EH (cell line): ENCODE measurements around the gene CTNNBL1.
"Not testable (repeated sequence)": the region's sequence is repeated elsewhere in the genome, so short reads cannot be mapped to it uniquely, and the experiment has no call there.

Source experiments
- DNase-seq: peaks from one replicate; pipeline ENCODE4 v3.0.0-alpha.2; 2015; ENCODE audit warnings: low read depth

CTNNBL1 gene

GRCh38 chr20:37852666-37853065, 158.8 kb downstream of the CTNNBL1 start:
- DNase-seq: peak; percentile 4

- DNase-seq: no peak
These were observed 160.1 kb downstream of the CTNNBL1 start for GRCh38 chr20:37853823-37854375.

DNA sequence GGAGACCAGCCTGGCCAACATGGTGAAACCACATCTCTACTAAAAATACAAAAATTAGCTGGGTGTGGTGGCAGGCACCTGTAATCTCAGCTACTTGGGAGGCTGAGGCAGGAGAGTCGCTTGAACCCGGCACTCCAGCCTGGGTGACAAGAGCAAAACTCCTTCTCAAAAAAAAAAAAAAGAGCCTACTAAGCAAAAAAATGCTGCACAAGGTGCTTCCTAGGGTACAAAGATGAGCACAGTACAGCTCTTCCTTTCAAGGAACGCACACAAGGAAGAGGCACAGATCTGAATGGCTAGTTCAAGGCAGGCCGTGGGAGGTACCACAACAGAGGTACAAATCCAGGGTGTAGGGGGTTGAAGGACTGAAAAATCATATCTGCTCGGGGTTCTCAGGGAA, 162.2 kb downstream of the CTNNBL1 start:
- not testable (repeated sequence) for DNase-seq

- DNase-seq: peak; percentile 83
These were observed 163.3 kb downstream of the CTNNBL1 start for GRCh38 chr20:37856932-37857660.

DNA sequence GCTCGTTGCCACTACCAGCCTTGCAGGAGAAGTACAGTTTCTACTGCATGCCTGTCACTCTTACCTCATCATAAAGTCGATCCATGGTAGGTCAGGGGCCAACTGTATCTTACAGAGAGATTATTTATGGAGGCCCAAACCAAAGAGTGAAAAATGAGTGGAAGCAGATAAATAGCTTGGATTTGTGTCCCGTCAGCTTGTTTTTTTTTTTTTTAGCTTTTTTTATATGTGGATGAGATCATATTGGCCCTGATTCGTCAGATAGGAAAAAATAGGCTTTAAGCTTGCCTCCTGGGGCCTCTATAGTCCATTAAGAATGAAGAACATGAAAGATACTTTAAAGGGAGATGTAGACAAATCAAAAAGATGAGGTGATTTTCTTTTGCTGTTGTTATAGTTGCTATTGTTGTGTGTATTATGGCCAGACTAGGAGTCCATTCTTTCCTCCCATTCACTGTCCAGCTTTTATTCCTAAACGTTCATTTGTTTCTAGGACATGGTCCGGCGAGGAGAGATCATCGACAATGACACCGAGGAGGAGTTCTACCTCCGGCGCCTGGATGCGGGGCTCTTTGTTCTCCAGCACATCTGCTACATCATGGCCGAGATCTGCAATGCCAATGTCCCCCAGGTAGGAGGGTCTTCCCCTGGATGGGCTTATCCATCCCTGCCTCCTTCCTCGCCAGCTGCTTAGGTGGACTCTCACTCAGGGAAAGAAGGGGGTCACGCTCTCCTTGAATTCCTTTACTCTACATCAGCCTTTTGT, 165.8 kb downstream of the CTNNBL1 start:
- no peak for DNase-seq

- DNase-seq: no peak
These were observed 169.5 kb downstream of the CTNNBL1 start for GRCh38 chr20:37863289-37863688.

DNA sequence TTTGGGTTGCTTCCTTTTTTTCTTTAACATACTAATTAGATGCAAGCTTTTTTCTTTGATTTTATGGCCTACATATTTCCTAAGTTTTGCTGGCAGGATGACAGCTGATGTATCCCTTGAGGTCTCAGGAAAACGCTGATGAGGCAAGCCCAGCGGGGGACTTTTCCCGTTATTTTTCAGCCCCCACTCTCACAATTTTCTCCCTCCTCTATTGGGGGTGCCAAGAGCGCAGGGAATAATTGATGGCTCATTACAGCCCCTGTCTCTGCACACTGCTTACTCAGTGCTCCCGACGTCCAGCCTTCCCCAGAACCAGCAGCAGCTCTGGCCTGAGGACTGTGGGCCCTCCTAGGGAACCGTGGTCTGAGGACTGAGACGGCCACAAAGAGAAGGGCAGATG, 170.5 kb downstream of the CTNNBL1 start:
- no peak for DNase-seq

- DNase-seq: no peak
These were observed 172.2 kb downstream of the CTNNBL1 start for GRCh38 chr20:37866051-37866450.

GRCh38 chr20:37867289-37868195, 173.7 kb downstream of the CTNNBL1 start:
- DNase-seq: no peak

DNA sequence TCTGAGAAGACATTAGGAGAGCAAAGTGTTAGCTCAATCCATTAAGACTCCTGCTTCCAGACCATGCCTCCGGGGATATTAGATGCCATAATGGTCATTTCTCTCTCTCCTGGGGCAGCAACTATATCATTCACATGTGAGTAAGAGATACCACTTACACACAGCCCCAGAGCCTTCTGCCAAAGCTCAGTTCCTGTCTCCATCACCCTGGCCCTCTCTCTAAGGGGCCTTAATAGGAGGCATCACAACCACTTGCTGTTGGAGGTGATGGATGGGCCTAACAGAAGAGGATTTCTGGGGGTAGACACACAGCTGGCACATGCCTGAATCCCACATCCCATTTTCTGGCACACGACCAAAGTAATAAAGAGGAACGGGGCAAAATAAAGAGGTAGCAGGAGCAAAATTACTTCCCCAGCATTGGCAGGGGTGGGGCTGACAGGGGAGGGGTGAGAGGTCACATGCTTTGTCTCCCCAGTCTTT, 175.1 kb downstream of the CTNNBL1 start:
- DNase-seq: no peak

DNA sequence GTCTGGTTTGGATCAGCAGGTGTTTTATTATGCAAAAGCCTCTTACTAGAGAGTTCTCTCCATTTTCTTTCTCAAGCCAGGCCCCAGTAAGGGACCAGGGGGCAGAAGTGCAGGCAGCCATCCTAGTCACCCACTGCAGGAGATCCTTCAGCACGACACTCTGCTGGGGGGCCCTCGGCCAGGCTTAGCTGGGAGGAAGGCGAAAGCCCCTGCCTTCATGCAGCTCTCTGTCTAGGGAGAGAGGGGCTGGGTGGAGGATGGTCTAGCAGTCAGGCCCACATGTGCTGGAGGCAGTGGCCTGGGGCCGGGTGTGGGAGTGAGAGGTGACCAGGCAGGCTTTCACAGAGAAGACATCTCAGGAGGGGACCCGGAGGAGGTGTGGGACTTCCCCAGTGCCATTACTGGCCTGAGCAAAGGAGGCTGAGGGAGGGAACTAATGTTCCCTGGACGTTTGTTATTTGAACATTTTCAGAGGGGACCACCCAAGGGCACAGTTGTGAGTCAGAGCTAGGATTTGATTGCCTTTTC, 175.6 kb downstream of the CTNNBL1 start:
- no peak for DNase-seq

DNA sequence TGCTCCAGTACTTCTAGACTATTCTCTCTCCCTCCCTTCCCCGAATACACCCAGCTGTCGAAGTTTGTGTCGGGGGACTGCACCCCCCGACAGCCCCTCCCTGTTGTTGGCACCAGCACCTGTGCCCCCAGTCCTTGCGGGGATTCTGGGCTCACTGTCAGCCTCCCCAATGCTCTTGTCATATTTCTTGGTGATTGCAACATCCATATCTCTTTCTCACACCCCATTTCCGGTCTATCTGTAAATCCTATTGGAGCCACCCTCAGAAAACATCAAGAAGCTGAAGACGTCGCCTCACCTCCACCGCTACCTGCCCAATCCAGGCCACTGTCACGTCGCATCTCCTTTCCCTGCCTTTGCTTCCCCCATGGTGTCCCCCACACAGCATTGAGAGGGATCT, 176.5 kb downstream of the CTNNBL1 start:
- no peak for DNase-seq

GRCh38 chr20:37871751-37872150, 177.9 kb downstream of the CTNNBL1 start:
- no peak for DNase-seq

DNA sequence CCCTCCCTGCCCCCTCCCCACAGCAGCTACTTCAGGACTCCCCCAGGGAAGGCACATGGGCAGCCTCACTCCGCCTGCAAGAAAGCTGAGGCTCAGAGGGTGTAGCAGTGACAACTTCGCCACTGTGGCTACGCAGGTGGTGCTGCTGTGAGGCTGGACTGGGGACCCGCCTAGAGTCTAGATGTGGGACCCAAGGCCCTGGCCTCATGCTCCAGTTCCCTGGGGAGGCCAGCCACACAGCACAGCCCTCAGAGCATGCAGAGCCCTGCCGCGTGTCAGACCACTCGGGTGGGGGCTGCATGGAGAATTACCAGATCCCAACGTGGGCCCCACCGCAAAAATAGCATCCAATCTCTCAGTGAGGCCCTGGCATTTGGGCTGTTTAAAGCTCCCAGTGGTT, 178.3 kb downstream of the CTNNBL1 start:
- no peak for DNase-seq

GRCh38 chr20:37873884-37874283, 180.1 kb downstream of the CTNNBL1 start:
- DNase-seq: no peak

GRCh38 chr20:37875460-37876175, 181.8 kb downstream of the CTNNBL1 start:
- no peak for DNase-seq

DNA sequence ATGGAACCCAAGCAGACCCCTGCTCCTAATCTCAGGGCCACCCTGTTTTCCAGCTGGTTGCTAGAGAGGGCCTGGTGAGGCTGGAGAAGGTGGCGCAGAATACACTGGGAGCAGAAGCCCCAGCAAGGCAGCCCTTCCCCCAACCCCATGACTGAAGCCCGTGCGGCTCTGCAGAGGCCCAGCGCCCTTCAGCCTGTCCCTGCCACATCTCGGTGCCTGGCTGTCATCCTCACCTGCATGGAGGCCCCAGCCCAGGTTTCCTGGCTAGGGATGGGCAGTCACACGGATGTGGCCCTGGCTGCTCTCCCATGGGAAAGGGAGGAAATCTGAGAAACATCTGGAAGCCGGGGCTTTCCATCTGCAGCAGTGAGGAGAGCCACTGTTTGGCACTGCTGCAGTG, 183.0 kb downstream of the CTNNBL1 start:
- DNase-seq: no peak

DNA sequence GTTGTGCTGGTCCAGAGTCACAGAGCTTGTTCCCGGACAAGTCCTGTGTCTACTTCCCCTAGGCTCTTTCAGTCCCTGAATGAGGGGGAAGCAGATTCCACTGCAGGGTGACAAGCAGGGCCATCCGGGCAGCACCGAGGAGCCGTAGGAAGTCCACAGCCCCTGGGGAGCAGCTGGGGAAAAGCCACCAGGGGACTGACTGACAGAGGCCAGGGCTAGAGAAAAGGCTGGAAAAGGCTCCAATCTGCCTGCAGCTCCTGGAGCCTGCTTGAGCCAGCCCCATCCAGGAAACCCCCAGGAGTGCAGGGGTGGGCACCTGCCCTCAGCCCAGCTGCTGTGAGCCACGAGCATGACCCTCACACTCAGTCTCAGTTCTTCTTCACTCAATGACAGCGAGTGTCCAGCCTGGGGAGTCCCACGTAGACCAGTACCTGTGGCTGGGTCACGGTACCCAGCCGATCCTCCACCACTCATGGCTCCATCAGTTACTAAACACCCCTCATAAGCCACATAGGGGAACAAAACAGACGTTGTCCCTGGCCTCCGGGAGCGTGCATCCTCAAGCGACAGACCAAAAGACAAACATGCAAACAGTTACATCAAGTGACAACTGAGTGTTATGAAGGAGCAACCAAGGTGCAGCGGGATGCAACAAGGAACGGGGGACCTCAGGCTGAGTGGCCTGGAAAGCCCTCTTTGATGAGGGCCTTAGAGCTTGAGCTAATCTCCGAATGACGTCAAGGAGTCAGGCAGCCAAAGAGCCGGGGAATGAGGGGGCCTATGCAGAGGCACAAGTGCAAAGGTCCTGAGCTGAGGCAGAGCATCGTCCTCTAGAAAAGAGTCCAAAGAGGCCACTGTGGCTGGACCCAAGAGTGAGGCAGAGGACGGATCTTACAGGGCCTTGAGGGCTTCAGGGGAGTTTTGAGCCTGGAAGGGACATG, 184.3 kb downstream of the CTNNBL1 start:
- no peak for DNase-seq

DNA sequence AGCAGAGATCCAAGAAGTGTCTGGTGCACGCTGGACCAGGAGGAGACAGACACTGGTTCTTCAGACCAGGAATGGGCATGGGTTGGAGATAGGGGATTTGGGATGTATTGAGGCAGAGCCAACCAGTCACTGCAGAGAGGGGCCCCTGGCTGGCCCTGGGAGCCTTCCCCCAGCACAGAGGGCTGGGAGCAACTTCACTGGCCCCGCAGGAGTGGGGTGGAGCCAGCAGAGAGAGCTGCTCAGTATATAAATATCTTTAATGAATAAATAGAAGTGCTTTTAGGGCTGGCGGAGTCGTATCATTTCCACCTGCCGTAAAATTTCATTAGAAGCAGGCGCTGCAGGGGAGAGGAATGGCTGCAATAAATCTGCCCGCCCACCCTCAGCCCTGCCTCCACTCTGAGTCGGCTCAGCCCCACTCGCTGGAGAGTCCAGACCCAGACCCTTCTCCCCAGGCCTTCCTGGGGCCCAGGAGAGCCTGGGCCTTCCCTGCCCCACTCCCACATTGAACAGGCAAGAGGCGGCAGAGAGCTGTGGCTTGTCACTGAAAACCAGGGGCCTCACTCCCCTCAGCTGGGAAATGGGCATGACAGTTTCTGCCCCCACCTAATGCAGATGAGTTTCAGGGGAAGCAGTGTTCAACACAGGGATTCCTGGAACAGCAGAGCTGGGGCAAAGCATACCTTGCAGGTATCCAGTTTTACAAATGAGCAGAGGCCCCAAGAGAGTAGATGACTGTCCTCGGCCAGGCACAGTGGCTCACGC, 185.2 kb downstream of the CTNNBL1 start:
- no peak for DNase-seq
